SU-DHL-6 (cell line): ENCODE data around the gene MAP3K1.

Source experiments
- EZH2phosphoT487 ChIP-seq: fragments of 200-600 bp; sonication (generic), shearing (Covaris generic); conservative IDR thresholded peaks from 2 replicates; pipeline ENCODE4 v1.6.1; 2018; ENCODE audit warnings: mild to moderate bottlenecking, antibody characterized with exemption, low read length, moderate library complexity, mixed read lengths
- TF ChIP-seq, protein P1 (sequence below): fragments of 200-600 bp; sonication (generic); IDR thresholded peaks from one replicate; pipeline ENCODE4 v1.5.1; 2017; ENCODE audit warnings: antibody characterized with exemption, mild to moderate bottlenecking, low read length, moderate library complexity; ENCODE audit not compliant: insufficient read depth, poor library complexity, severe bottlenecking

DNA sequence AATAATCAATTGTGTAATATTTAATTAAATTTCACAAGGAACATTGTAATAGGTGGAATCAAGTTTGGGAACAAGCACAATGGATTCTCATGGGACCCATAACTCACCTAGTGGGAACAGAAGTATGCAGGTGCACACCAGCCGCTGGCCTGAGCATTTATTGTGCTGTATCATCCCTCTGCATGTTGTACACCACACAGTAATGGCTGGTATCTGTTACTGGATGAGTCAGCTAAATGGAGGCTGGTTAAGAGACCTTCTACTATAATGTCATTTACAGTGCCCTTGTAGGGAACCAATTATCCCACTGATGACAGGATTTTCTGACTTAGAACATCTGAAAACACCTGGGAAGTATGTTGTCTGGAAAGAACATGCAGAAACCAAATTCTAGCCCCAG is 3.2 kb upstream of the MAP3K1 start:
- TF ChIP-seq, protein P1, sequence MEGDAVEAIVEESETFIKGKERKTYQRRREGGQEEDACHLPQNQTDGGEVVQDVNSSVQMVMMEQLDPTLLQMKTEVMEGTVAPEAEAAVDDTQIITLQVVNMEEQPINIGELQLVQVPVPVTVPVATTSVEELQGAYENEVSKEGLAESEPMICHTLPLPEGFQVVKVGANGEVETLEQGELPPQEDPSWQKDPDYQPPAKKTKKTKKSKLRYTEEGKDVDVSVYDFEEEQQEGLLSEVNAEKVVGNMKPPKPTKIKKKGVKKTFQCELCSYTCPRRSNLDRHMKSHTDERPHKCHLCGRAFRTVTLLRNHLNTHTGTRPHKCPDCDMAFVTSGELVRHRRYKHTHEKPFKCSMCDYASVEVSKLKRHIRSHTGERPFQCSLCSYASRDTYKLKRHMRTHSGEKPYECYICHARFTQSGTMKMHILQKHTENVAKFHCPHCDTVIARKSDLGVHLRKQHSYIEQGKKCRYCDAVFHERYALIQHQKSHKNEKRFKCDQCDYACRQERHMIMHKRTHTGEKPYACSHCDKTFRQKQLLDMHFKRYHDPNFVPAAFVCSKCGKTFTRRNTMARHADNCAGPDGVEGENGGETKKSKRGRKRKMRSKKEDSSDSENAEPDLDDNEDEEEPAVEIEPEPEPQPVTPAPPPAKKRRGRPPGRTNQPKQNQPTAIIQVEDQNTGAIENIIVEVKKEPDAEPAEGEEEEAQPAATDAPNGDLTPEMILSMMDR = no peak
- TF ChIP-seq EZH2phosphoT487 = no peak
